Progenitor cell of endocrine pancreas (in vitro differentiated cells): ENCODE measurements around the gene DAP. TPM values are rescaled to one million over a fixed set of nuclear protein-coding genes. Genes with fewer than 3 reads are reported as not detected.

Experiments
- DNase-seq: peaks from one replicate; pipeline ENCODE4 v3.0.0; 2021; ENCODE audit warnings: low spot score; ENCODE audit not compliant: unreplicated experiment
- H3K27ac Mint-ChIP-seq: 2 replicates; pipeline ENCODE4 v1.8.0; 2021; ENCODE audit warnings: mild to moderate bottlenecking, moderate library complexity, mixed read lengths
- H3K27me3 Mint-ChIP-seq: 2 replicates; pipeline ENCODE4 v1.8.0; 2021; ENCODE audit warnings: mixed read lengths
- H3K36me3 Mint-ChIP-seq: 2 replicates; pipeline ENCODE4 v1.8.0; 2022; ENCODE audit warnings: mixed read lengths; ENCODE audit not compliant: insufficient read depth
- H3K4me1 Mint-ChIP-seq: 2 replicates; pipeline ENCODE4 v1.8.0; 2021; ENCODE audit warnings: low read depth, mixed read lengths
- H3K4me3 Mint-ChIP-seq: 2 replicates; pipeline ENCODE4 v1.8.0; 2021; ENCODE audit warnings: low read depth, mild to moderate bottlenecking, moderate library complexity, mixed read lengths
- H3K9me3 Mint-ChIP-seq: 2 replicates; pipeline ENCODE4 v1.8.0; 2021; ENCODE audit warnings: low read depth, mixed read lengths
- total RNA-seq: library from RNA; stranded (reverse); gene quantifications from 2 replicates; pipeline ENCODE4 v1.2.1, GENCODE V29; 2021
- TF ChIP-seq, protein P1 (sequence below): fragments of 200-600 bp; sonication (generic); IDR thresholded peaks from one replicate; pipeline ENCODE4 v1.5.0; 2021; ENCODE audit warnings: antibody characterized with exemption, mild to moderate bottlenecking; ENCODE audit not compliant: unreplicated experiment

DAP gene
- total RNA-seq, 1 donor from 2014 or later, result 91.1 TPM

DNA sequence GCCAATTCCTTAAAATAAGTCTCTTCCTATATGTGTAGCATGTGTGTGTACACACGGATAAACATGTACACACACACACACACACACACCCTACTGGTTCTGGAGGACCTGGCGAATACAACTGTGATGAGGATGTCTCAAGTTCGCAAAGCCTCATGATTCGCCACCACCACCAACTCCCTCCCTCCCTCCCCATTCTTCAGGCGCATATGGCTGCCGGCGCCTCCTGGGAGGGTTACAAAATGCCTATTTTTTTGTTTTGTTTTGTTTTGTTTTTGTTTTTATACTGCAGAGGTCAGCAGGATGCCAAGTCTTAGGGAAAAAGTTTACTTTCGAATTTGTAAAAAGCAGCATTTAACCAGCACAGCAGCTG, 88.0 kb downstream of the DAP start:
- Mint-ChIP-seq H3K27me3 (peaks cover 11% of the 10 kb centered on the region), H3K27ac (no peak overlapping the region), H3K4me3 (no peak overlapping the region), H3K36me3 (peaks cover 14% of the 10 kb centered on the region), H3K9me3 (no peaks in the 10 kb centered on the region), H3K4me1 (no peaks in the 10 kb centered on the region)
- no peak for DNase-seq
- TF ChIP-seq, protein P1, sequence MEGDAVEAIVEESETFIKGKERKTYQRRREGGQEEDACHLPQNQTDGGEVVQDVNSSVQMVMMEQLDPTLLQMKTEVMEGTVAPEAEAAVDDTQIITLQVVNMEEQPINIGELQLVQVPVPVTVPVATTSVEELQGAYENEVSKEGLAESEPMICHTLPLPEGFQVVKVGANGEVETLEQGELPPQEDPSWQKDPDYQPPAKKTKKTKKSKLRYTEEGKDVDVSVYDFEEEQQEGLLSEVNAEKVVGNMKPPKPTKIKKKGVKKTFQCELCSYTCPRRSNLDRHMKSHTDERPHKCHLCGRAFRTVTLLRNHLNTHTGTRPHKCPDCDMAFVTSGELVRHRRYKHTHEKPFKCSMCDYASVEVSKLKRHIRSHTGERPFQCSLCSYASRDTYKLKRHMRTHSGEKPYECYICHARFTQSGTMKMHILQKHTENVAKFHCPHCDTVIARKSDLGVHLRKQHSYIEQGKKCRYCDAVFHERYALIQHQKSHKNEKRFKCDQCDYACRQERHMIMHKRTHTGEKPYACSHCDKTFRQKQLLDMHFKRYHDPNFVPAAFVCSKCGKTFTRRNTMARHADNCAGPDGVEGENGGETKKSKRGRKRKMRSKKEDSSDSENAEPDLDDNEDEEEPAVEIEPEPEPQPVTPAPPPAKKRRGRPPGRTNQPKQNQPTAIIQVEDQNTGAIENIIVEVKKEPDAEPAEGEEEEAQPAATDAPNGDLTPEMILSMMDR, result no peak

DNA sequence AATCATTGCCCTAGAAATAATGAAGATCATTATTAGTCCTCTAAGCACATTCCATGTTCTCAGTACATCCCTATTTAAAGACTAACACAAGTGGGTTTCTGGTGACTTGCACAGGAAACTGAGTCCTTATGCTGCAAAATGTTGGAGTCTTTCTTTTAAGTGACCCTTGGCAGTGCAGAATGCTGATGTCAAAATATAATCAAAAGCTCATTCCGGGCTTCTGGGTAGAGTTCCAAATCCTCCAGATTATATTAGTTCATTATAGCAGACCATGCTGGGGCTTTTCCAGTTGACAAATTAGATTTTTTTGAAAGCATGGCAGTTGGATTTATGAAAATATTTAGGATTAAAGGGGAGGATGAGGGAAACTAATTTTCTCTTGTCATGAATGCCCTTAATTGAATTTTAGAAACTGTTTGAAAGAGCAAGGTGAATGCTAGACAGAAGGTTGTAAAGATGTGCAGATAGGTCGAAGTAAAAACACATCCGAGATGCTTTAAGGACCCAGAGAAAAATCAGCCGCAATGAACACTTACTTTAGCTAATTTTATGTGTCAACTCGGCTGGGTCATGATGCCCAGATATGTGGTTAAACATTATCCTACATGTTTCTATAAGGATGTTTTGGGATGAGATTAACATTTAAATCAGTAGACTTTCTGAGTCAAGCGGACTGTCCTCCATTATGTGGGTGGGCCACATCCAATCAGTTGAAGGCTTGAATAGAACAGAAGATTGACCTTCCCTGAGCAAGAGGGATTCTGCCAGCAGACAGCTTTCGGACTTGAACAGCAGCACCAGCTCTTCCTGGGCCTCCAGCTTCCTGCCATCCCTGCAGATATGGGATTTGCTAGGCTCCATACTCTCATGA, 88.7 kb downstream of the DAP start:
- H3K9me3 Mint-ChIP-seq, result no peaks in the 10 kb centered on the region
- no peak overlapping the region for H3K4me3 Mint-ChIP-seq
- peaks cover 7% of the 10 kb centered on the region for H3K36me3 Mint-ChIP-seq
- TF ChIP-seq, protein P1, result no peak
- no peak overlapping the region for H3K27ac Mint-ChIP-seq
- peaks cover 11% of the 10 kb centered on the region for H3K27me3 Mint-ChIP-seq
- no peaks in the 10 kb centered on the region for H3K4me1 Mint-ChIP-seq
- no peak for DNase-seq

DNA sequence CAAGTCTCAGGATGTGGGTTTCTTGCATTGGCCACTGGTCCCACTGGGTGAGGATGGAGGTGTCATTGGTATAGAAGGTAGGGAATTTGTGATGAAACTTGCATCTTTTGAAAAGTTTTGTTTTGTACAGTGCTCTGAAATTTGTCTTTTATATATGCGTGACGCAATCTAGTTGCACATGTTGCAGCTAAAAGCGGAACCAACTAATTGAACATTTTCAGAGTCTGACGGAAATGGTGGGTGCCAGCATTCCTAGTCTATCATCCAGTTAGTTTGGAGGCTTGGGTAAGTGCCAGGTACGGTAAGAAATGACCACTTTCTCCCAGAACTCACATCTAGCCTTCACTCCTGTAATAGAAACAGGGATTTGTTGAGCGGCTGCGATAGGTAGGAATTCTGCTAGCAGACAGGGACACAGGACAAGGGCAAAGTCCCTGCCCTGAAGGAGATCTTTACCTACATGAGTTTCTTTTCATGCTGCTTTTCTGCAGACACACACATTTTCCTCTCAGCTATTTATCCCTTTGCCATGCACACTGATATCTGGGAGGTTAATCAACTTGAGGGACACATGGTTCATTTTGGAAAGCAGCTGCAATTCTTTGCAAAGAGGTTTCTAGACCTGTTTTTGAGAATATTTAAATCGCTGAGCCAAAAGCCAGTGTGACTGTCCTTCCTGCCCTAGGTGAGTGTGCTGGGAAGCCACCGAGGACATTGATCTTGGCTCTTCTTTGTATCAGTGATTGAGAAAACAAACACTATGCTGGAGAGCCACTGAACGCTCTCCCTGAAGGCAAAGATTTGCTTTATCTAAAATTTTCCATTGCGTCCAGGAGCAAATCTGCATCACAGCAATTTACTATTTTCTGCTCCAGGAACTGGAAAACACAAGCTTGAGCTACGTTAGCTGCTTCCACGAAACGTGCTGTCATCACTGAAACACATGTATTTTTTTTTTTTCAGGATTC, 89.7 kb downstream of the DAP start:
- DNase-seq, result no peak
- H3K9me3 Mint-ChIP-seq, result no peaks in the 10 kb centered on the region
- H3K27ac Mint-ChIP-seq, result no peak overlapping the region
- no peak overlapping the region for H3K4me3 Mint-ChIP-seq
- H3K27me3 Mint-ChIP-seq, result peaks cover 11% of the 10 kb centered on the region
- TF ChIP-seq, protein P1, result no peak
- peaks cover 3% of the 10 kb centered on the region for H3K4me1 Mint-ChIP-seq
- H3K36me3 Mint-ChIP-seq, result no peaks in the 10 kb centered on the region

DNA sequence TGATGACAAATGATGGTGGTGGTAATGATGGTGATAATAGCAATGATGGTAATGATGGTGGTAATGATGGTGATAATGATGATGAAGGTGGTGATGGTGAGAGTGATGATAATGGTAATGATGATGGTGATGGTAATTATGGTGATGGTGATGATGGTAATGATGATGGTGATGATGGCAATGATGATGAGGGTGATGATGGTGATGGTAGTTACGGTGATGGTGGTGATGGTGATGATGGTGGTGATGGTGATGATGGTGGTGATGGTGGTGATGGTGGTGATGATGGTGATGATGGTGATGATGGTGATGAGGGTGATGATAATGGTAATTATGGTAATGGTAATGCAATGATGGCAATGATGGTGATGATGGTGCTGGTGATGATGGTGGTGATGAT, 91.1 kb downstream of the DAP start:
- no peak for DNase-seq
- Mint-ChIP-seq H3K4me3 (no peak overlapping the region), H3K4me1 (peaks cover 3% of the 10 kb centered on the region), H3K27me3 (peaks cover 10% of the 10 kb centered on the region), H3K36me3 (no peaks in the 10 kb centered on the region), H3K9me3 (no peaks in the 10 kb centered on the region), H3K27ac (no peak overlapping the region)
- TF ChIP-seq, protein P1, result no peak

DNA sequence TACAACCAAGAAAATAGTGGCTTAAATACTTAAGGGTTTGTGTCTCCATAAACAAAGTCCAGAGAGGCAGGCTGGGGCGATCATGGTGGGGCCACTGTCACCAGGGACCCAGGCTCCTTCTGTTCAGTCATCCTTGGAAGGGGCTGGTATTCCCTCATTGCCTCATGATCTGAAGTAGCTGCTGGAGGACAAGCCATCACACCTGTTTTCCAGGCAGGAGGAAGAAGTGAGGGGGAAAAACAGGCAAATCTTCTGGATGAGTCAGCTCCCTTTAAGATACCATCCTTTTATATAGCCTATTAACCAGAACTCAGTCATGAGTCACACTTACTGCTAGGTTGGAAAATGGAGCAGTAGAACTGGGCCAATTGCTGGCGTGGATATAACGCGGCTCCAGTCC, 92.3 kb downstream of the DAP start:
- Mint-ChIP-seq H3K9me3 (no peaks in the 10 kb centered on the region), H3K27ac (no peak overlapping the region), H3K4me1 (peaks cover 3% of the 10 kb centered on the region), H3K36me3 (no peaks in the 10 kb centered on the region), H3K27me3 (peaks cover 7% of the 10 kb centered on the region), H3K4me3 (no peak overlapping the region)
- TF ChIP-seq, protein P1, result no peak
- no peak for DNase-seq
